GM19238 (cell line): Measurements from ENCODE around the gene WDFY2.
A peak's percentile ranks its signal among the peaks of the same experiment; 100 is the strongest.
"Not testable (repeated sequence)": the region's sequence is repeated elsewhere in the genome, so short reads cannot be mapped to it uniquely, and the experiment has no call there.

ENCODE experiments used
- DNase-seq: peaks from one replicate; pipeline ENCODE4 v3.0.0; 2011; ENCODE audit warnings: low spot score; ENCODE audit not compliant: insufficient read length

Gene WDFY2

DNA sequence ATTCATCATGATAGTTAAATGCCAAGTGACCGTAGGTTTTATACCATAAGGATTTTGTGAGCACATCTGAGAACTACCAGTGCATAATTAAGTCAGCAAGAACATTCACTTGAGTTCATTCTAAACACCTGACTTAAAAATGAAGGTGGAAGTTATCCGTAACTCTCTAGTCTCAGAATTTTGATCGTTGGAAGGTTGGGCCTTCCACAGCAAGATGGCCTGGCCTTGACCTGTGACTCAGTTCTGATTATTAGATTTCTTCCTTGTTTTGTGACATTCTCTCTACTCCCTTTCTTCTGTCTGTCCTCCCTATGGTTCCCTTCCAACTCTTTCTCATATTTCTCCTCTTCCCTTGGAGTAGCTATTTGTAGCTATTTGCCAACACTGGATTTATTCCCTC is 20.0 kb upstream of the WDFY2 start:
- DNase-seq = no peak

DNA sequence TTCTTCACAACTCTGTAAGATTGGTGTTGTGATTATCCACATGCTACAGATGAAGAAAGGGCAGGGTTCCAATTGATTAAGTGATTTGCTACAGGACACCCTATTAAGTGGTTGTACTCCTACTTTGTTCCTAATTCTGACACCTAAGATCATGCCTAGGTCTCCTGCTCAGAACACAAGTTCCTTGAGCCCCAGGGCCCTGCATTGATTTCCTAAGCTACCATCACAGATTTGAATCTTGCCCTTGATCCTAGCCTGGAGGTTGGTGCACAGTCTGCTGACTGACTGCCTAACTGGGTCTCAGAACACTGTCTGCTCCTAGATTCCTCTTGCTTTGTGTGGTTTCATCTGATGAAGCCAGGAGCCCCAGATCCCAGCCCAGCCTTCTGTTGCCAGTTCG is 19.6 kb upstream of the WDFY2 start:
- DNase-seq = no peak

DNA sequence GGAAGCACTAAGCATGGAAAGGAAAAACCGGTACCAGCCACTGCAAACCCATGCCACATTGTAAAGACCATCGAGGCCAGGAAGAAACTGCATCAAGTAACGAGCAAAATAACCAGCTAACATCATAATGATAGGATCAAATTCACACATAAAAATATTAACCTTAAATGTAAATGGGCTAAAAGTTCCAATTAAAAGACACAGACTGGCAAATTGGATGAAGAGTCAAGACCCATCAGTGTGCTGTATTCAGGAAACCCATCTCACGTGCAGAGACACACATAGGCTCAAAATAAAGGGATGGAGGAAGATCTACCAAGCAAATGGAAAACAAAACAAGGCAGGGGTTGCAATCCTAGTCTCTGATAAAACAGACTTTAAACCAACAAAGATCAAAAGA is 15.3 kb upstream of the WDFY2 start:
- not testable (repeated sequence) for DNase-seq

DNA sequence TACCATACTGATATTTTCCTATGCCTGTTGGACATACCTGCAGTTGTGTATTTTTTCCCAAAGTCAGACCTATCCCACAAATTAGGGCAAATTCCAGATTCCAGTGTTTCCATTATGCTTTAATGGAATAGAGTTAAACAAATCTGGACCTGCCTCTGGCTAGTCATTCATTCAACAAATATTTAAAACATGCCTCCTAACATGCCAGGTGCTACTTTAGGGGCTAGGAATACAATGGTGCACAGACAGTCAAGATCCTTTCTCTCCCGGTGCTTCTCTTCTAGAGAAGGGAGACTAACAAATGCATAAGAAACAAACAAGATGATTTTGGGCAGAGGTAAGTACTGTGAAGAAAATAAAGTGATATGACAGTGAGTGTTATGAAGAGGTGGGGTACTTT is 7.5 kb upstream of the WDFY2 start:
- no peak for DNase-seq

DNA sequence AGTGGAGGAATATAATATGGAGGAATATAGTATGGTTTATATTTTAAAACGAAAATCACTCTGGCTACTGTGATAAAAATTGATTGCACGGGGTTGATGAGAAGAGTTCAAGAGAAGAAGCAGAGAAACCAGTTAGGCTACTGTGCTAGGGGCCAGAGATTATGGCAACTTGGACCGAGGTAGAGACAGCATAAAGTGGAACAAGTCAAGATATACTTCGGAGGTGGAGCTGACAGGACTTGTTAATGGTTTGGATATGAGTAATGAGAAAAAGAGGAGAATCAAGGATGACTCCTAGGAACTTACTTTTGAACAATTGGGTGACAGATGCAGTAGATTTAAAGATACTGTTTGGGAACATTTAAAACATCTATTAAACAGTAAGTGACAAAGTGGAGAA is 6.6 kb upstream of the WDFY2 start:
- DNase-seq = no peak

DNA sequence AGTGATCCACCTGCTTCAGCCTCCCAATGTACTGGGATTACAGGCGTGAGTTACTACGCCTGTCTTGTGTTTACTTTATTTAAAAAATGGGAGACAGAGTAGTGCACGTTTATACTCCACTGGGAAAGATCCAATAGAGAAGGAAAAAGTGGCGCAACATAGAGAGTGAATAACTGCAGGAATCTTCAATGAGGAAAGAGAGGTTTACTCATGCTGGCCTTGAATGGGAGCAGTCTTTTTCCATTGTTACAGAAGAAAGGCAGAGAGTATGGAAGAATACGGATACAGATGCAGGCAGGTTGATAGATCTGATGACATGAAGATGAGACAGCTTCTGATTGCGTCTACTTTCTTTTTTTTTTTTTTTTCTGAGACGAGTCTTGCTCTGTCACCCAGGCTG is 4.6 kb upstream of the WDFY2 start:
- DNase-seq = no peak

DNA sequence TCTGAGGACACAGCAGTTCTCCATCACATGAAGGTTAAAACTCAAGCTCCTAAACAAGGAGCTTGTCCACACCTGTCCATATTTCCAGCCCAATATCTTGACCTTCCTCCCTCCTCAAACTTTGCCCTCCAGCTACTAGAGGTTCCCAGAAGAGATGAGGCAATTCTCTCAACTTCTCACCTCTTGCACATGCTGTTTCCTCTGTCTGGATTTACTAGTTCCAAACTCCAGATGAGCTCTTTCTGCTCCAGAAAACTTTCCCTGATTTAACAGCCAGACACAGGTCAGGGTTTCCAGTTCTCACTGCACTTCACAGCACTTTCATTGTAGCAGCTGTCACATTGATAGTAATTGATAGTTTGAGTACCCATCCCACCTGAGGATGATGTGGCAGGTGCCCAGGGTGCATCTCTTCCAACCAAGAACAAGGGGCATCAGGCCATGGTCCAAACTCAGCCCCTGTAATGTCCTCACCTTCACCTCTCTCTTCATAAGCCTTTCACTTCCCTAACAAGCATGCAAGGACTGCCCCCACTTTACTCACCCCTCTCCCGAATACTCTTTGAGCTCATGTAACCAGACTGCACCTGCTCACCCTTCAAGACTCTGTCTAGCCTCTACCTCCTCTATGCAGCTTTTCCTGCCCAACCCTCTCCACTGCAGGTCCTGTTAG is 3.0 kb upstream of the WDFY2 start:
- no peak for DNase-seq

DNA sequence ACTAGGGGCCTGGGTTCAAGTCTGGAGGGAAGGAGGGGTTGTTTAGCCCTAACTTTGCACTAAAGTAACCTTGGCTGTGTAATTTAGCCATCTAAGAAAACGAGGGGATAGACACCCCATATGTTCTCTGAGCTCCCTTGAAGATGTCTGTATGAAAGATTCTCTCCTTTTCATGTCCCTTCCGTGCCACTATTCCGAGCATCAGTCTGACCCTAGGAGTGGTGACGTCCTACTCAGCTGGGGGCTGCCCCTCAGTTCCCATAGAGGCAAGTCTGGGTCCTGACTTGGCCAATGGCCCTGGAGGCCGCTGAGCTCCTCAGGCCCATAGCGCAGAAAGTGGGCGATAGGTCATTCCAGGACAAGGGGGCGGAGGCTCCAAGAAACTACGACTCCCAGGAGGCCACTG is 790 bp upstream of the WDFY2 start:
- no peak for DNase-seq

DNA sequence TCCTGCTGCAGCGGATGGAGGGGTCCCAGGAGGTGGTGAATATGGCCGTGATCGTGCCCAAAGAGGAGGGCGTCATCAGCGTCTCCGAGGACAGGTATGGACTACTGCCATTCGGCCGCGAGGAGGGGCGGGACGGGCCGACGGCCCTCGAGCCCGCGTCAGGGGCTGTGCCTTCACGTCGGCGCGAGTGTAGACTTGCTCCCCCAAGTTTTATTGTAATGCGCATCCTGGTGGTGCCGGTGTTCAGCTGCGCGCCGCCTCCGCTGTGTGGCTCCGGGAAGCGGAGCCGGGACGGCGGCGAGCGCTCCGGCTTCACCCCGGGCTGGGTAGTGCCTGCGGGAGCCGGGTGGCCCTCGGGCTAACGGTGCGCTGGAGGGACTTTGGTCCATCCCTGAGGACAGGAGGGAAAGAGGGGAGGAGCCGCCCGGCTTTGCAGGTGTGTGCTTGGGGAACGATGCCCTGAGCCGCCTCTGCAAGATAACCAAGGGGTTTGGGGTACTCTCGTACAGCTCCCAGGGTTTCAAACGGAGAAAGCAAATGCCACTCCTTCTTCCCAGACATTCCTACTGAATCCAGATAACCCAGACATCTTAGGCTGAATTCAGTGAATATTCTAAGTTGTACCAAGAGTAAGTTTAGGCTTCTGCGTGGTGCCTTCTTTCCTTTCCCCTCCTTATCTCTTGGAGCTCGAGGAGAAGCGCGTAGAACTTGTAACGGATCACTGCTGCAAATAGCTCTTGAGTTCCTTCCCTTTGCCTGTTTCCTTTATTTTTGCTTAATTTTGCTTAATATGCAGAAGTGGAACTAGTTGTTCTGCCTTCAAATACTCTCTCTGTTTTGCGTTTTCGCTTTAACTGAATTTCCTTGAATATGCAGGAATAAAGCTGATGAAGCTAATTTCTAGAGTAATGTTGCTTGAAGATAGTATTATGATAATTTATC is 740 bp downstream of the WDFY2 start:
- DNase-seq = peak; percentile 27

DNA sequence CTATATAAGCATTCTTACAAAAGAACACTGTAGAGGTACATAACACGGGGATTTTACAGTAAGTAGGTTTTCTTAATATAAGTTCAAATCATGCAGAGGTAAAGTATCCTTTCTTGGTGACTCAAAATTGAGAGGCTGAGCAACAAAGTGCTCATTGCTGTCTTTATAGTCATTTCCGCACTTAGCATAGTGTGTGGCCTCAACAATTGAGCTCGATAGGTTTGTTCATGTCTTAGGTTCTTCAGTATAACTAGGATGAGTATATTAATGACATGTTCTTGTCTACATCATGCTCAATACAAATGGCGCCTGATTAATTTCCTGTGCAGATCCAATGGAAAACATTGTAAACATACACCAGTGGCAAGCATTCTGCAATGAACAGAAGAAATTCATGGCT is 1.4 kb downstream of the WDFY2 start:
- DNase-seq = no peak

DNA sequence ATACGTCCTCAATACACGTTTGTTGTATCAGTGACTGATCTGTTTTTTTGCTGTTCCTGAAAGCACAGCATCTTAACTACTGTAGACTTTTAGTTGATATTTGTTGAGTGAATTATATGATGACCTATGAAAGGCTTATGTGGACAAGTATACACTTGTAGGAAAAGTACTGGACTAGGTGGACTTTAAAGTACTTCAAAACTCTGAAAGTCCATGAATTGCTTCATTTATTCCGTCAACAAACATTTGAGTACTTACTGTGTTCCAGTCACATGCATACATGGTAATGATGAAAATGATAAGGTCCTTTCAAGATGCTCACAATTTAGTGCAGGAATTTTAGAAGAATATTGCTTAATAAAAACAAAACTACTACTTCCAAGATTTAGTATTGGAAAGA is 3.1 kb downstream of the WDFY2 start:
- DNase-seq = no peak

DNA sequence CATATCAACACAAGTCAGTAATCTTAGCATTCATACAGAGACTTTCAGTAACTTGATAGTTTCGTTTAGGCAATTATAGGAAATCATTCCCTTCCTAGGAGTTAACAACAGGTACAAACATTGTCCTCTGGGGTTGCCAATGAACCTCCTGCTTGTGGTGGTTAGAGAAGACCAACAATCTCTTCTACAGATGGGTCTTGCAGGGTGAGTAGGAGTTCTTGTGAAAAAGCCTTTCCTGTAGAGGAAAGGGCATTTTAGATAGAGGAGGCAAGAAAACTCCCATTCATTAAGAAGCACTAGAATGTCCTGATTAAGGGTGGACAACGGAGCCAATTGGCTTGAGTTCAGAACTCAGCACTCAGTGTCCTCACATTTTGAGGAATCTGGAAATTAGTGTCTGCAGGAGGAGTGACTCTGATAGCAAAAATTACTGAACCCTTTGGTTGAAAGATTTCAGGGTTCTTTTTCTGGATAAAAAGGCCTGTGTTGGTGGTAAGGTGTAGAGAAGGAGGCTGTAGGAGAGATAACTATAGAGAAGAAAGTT is 4.2 kb downstream of the WDFY2 start:
- DNase-seq = no peak

DNA sequence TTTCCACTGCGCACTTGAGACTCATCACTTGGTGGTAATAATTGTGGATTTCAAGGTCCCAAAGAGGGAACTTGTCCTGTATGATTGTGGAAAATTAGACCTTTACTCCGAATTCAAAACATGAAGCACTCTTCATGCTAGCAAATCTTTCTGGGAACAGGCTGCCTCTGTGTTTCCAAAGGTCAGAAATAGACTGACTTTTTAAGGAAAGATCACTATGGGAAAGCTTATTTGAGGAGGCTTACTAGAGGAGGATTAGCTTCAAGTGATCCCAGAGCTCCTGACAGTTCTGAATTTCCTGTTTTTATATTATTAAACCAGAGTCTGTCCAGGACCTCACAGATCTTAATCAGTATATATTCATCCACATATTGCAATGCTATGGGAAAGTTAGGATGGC is 5.5 kb downstream of the WDFY2 start:
- no peak for DNase-seq

DNA sequence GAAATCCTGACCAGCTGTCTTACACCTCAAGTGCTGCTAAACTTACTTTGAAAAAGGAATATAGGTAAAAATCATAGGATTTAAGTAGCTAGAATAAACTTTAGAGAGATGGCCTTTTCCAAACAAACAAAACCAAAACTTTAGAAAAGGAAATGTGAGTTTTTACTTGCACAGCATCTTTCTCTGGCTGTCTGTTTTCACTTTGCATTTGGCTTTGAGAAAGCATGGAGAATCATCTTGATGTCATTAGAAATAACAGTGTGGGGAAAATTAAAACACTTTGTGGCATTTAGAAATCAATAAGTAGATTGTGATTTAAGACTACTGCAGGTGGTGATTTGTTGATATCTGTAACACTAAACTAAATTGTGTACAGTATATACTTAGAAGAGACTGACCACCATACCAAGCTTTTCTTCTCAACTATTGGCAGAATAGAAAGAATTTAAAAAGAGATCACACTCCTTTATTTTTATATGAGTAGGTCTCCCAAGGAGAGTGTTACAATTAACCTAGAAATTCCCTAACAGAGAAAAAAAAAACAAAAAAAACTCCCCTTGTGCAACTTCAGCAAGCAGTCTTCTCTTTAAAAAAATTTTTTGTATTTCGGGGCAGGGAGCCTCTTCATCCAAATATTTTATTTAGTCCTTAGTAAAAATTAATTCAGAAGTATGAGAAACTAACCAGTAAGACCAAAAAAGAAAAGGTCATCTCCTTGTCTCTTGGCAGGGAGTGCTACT is 6.1 kb downstream of the WDFY2 start:
- no peak for DNase-seq

DNA sequence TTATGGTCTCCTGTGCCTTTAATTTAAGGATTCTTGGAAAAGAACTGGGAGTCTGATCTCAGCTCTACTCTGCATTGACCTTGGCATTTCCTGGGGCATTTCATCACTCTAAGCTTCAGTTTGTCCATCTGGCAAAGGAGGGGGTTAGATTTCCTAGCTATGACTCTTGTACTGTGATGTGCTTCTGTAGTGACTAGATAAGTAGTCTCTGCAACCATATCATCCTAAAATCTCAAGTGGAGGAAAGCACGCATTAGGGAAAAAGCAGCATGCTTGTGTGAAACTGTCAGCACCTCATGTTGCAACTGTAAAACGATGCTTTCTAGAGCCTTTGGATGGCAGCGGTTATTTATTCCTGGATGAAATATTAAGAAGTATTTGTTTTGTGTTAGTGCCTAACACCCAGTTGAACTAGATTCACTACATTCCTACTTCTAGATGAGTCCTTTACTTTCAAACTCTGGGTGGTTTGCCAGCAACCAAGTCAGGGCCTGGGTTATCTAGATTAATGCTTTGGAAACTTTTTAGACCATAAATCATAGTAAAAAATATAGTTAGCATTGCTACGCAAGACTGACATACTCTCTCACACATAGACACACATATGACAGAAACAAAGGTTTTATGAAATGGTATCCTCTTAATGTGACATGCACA is 6.8 kb downstream of the WDFY2 start:
- no peak for DNase-seq

DNA sequence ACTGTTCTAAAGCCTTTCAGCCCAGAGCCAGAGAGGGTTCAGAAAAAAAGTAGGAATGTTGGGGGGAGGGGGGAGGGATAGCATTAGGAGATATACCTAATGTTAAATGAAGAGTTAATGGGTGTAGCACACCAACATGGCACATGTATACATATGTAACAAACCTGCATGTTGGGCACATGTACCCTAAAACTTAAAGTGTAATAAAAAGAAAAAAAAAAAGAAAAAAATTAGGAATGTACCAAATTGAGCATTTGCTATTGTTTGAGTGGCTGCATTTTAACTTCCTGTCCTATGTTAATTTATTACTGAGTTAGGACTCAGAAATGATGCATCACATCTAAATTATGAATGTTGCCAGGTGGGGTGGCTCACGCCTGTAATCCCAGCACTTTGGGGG is 7.7 kb downstream of the WDFY2 start:
- not testable (repeated sequence) for DNase-seq

DNA sequence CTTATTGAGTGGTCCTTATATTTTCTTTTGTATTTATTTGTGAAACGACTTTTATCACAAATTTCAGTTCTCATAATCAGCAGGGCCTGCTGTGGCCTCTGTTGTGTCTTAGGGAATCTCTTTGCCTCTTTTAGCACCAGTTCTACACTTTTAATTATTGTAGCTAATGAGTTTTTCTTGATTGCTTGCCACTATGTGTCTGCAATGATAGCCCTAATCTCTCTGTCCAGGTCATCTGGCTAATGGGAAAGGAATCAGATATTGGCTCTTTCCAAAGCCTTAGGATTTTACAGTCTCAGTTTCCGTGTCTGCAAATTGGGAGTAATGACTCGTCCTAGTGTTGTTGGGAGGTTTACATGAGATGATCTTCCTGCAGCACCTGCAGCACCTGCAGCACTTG is 10.2 kb downstream of the WDFY2 start:
- DNase-seq = no peak

DNA sequence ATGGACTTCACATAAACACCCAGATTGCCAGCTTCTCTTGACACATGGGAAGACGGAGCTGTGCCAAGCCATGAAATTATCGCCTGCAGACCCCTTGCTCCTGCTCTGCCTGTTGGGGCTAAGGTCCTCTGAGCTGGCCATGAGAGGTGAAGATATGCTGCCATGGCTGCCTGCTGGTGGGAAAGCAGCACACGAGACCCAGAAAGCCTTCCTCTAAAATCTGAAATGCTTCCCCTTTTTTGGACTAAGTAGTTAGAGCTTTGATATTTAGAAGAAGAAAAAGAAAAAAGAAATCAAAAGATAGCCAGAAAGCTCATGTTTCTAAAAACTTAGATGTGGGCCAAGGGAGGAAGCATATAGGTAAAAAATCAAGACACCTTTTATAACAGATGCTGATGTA is 11.2 kb downstream of the WDFY2 start:
- DNase-seq = no peak

DNA sequence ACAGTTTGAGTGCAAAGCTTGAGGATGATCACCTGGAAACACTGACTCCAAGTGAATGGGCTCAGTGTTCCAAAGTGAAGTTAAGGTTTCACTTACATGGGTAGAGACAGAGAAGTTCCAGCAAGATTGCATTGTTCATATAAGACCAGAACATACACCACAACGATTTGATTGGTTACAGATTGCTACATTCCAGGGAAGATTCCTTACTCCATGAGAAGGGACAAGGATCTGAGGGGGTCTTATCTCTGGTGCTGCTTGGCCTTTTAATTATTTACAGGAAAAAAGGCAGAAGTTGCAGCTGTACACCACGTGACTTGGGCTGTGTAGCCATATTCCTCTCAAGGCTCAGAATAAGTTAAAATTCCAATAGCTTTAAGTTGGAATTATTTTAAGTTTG is 12.3 kb downstream of the WDFY2 start:
- DNase-seq = no peak

DNA sequence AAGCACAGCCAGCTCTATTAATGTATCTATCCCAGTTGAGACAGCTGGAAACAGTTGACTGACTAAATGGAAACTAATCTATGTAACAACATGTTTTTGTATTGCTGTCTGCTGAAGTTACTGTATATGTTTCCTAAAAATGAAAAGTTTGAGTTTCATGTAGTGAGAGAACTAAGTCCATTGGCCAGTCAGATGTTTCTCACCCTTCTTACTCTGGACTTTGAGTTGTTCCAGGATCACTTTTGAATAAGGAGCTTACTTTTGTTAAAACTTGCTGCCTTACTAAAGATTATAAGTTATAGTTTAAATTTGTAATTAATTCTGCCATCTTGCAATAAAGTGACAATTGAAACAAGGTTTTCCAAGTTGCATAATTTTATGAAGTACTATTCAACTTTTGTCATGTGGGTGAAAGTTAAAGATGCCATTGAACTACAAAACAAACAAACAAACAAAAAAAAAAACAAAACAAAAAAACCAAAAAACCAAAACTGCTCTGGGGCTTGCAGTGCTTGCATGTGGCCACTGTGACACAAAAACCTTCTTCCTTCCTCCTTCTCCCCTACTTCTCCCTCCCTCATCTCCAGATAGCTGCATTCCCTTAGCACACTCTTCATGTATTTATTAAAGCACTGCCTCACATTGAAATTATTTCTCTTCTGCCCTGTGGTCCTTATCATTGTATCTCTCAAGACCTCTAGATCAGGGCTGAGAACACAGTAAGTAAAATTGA is 15.3 kb downstream of the WDFY2 start:
- no peak for DNase-seq

DNA sequence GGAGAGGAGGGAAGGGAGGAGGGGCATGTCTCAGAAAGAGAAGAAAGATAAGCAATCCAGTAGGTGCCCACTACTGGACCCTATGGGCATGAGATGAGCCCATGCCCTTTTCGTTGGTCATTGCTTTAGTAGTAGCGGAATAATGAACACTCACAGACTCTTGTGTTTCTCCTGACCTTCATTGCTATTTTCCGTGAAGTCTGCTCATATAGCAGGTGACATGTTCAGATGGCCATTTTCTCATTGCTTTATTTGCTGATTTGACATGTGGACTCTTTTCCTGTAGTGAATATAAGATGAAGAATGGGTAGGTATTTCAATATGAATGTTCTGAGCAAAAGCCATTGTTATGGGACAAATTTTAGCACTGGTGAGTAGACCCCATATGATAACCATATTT is 16.4 kb downstream of the WDFY2 start:
- no peak for DNase-seq
